Left renal pelvis (tissue), 4 donors: ENCODE data around the gene SAMD4A. TPM values are rescaled to one million over a fixed set of nuclear protein-coding genes. Genes with fewer than 3 reads are reported as not detected.

Source experiments
- DNase-seq, 4 donors: peaks; one replicate each; pipeline ENCODE4 v3.0.0-alpha.2; 2013; ENCODE audit warnings: low read depth in 4 of 4, low spot score in 3 of 4
- polyA plus RNA-seq, 4 donors: library from polyadenylated mRNA; unstranded; fragments of 120-200 nt; gene quantifications; one replicate each; pipeline ENCODE4 v1.2.1, GENCODE V29; 2013; ENCODE audit not compliant: insufficient read length in 4 of 4

Gene SAMD4A
- polyA plus RNA-seq, 4 donors: 9.4 to 16.9 (median 10.3) TPM

- peak; percentile 80 to 89 (median 84) for DNase-seq
Measured at GRCh38 chr14:54773171-54774006, 206.5 kb downstream of the SAMD4A start.

DNA sequence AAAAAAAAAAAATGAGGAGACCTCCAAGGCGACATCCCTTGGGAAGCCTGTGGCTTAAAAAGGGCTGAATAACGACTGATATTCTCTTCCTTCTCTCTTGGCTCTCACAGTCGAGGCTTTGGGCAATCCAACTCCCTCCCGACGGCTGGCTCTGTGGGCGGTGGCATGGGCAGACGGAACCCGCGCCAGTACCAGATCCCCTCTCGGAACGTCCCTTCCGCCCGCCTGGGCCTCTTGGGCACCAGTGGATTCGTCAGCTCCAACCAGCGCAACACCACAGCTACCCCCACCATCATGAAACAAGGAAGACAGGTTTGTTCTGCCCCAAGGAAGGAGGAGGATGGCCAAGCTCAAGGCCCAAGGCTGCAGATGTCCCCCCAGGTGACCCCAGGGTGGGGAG, 207.9 kb downstream of the SAMD4A start:
- no peak for DNase-seq

DNA sequence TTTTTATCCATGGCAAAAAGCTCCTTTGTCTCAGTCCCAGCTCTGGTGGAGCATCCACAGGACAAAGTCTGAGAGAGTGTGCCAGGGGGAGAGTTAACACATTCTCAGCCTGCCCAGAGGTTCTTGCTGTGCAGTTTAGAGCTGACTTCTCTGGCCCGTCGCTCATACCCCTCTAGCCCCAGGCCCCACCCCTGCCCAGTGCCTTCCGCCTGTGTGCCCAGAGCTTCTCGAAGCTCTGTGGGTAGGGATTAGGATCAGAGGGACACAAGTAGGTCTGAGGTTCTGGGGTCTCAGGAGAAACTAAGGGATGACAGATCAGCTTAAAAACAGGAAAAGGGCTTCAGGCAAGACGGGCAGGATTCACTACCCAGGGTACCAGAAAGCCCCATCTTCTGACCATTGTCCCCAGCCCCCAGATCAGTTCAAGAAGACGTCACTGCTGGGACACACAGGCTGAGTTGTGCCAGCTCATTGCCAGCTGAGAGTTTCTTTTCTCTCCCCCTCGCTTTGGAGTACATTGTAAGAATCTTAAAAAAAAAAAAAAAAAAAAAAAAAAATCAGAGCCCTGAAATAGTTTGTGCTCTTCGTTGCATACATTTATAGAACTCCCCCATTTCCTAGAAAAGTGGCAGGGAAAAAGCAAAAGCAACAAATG, 208.7 kb downstream of the SAMD4A start:
- DNase-seq: no peak

DNA sequence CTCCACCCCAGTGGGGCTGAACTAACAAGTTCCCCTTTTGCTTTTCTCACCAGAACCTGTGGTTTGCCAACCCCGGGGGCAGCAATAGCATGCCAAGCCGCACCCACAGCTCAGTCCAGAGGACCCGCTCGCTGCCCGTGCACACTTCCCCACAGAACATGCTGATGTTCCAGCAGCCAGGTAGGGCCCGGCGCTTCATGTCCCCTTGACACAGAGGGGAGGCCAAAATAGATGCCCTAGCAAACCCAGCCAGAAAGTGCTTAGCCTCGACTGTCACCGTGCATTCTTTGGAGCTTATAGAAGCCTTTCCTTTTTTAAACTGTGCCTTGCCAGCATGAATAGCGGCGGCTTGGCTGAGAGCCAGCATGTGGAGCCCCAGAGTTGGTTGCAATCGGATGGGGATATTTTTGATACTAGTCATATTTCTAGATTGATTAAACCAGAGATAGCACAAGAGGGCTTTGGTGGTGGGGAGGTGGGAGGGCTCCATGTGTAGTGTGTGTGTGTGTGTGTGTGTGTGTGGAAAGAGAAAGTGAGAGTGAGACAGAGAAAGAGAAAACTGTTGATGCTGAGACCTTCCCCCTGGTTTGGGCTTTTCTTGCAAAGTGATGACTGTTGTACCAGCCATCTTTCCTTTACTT, 209.6 kb downstream of the SAMD4A start:
- no peak for DNase-seq

- no peak for DNase-seq
Measured at GRCh38 chr14:54777395-54777794, 210.5 kb downstream of the SAMD4A start.

DNA sequence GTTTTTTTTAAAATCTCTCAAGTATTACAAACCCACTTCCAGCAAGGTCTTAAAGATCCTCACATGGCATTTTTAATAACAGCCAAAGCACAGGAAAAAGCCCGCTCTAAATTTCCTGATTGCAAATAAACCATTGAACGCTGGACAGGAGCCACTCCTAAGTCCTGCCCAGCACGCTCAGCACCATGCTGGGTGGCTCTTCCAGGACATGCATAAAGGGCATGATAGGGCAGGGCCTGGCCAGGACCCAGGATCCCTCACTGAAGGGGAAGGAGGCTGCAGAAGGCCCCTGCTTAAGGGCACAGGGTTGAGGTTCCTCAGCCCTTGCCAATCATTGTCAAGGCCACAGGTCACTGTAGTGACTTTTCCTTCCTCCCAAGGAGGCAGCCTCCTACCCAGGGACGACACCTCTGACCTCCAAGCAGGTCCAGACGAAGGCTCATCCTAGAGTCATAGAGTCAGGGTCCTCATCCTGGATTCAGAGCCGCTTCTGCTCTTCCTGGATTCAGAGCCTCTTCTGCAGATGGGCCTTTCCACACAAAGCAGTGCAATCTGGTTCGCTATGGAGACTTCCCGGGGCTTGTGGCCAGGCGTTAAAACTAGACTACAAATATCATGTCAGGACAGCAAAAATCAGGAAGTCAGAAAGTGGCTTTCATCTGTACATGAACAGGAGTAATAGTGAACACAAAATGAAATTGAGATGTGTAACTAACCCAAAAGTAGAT, 211.9 kb downstream of the SAMD4A start:
- no peak for DNase-seq

- DNase-seq: no peak
Measured at GRCh38 chr14:54781080-54781479, 214.2 kb downstream of the SAMD4A start.

DNA sequence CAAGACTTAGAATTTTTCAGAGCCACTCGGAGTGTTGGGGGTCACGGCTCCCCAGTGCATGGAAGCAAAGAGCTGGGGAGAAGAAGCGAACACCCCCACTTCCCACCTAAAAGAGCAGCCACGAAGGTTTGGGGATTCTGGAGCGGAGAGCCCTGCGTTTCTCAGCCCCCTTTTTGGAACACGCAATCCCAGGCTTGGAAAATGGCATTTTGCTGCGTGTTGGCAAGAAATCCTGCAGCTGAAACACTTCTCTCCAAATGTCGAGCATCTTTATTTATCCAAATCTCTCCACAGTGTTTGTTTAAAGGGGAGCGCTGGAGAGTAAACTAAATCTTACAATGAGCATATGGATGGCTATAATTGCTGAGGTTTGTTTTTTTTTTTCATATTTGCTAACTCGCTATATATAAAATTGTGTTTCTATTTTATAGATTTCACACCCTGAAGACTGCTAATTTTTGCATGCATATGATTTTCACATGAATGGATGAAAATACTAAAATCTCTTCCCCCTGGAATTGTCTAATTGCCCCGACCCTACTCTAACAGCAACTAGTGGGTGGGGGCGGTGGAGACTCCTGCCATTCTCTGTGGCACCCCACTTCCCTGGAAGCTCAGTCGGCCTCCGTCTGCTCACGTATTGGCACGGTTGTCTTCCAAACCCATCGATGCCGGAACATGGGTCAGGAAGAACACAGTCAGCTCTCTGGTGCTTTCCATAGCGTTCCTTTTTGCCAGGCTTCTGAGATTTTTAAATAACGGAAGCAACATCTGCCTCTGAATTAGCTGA, 215.2 kb downstream of the SAMD4A start:
- DNase-seq: no peak

DNA sequence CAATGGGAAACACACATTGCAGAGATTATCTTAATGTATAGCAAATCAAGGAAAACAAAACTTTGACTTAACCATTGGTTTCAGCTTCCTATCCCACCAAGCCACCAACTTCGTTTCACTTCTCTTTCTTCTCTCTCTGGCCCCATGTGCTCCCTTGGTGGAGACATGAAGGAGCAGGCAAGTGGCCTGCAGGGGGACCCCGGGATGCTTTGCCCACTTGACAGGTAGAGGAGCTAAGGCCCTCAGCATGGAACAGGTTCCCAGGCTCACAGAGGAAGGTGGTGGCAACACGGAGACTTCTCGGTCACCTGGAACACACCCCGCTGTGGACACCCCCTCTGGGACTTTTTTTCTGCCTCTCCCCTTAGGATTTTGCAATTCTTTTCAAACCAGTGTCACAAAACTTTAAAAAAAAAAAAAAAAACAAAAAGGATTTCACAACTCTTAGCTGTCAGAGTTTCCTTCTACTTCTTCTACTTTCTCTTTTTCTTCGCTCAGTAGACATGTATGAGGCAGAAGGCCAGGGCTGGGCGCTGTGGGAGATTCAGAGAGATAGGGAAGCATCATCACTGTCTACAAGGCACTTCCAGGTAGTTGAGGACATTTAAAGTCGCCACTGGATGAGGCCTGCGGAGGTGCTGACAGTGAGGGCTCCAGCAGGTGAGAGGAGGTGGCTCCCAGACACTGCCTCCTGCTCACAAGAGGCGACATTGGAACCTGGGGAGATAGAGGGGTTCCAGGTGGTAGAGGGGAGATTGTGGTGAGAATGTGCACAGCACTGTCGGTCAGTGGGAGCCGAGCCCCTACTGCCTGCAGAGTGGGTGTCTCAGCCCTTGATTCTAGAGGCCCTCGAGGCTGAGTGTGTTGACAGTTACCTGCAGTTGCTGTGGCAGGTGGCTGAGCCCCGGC, 216.1 kb downstream of the SAMD4A start:
- DNase-seq: no peak

DNA sequence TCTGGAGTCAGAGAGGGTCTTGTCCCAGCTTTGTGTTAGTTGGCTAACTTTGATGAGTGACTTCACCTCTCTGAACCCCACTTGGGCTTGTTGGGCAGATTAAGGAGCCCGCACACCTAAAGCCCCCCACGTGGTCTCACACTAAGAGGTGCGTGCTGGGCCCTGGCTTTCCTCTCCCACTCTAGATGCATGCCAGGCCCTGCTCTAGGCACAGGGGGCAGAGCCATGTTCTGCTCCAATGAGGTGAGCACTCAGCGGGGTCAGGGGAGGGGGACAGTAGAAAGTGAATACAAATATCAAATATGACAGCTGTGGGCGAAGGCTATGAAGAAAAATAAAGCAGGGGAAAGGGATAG, 216.7 kb downstream of the SAMD4A start:
- no peak for DNase-seq

GRCh38 chr14:54784060-54784459, 217.1 kb downstream of the SAMD4A start:
- DNase-seq: no peak

DNA sequence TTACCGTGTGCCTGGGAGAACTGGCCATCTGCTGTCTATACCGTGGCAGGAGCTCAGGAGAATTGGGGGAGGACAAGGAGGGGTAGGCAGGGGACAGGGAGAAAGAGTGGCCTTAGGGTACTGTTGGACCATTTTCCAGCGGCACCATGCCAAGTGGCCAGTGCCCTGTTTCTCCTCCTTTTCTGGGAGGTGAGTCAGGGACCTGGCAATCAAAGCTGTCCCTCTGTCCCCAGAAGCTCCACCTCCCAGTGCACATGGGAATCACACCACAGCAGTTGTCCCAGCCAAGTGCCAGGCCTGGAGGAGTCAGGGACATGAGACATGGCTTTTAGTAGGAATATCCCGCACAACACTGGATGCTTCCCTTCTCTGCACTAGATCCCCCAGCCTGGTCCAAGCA, 217.7 kb downstream of the SAMD4A start:
- DNase-seq: no peak

- DNase-seq: no peak
Measured at GRCh38 chr14:54785136-54785777, 218.3 kb downstream of the SAMD4A start.

- no peak for DNase-seq
Measured at GRCh38 chr14:54785778-54786770, 219.1 kb downstream of the SAMD4A start.

DNA sequence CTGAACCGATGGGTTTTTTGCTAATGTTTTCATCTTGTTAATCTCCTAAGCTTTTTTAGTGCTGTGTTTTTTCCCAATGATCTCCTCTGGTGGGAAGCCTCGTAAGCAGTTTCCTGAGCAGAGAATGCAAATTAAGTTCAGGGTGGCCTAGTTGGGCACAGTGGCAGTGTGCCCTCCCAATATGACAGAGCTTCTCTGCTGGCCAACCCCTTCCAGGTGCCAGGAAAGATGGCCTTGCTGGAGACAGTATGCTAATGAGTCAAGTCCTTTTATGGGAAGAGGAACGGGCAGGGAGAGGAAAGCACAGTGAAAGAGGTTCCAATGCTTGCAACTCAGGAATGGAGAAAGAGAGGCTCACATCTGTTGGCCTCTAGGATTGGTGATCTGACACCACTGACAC, 219.9 kb downstream of the SAMD4A start:
- DNase-seq: no peak

DNA sequence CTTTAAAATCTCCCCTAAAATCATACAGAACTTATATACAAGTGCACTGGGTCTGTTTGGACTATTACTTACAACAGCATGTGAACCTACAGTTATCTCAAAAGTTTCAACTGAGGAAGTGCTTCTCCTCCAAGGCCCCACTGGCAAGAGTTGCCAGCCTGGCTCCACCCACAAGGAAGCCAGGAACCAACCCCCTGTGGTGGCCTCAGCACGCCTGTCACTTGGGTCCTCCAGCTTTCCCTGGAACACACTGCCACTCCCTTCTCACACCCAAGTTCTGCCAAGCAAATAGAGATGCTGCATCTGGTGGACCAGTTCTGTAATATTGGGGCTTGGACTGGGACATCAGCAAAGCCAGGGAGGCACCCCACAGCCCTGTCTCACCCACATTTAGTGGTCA, 220.3 kb downstream of the SAMD4A start:
- DNase-seq: no peak

- DNase-seq: no peak
Measured at GRCh38 chr14:54788701-54789100, 221.8 kb downstream of the SAMD4A start.

- DNase-seq: no peak
Measured at GRCh38 chr14:54789166-54789565, 222.2 kb downstream of the SAMD4A start.
